Nephron progenitor cell (in vitro differentiated cells): Measurements from ENCODE around the gene EED.

ENCODE experiments used
- DNase-seq: peaks from one replicate; pipeline ENCODE4 v3.0.0; 2021
- H3K27ac Mint-ChIP-seq: 2 replicates; pipeline ENCODE4 v1.8.0; 2021; ENCODE audit warnings: mild to moderate bottlenecking, moderate library complexity, mixed read lengths
- H3K27me3 Mint-ChIP-seq: 2 replicates; pipeline ENCODE4 v1.8.0; 2021; ENCODE audit warnings: mild to moderate bottlenecking, low read depth, mixed read lengths; ENCODE audit not compliant: poor library complexity
- H3K36me3 Mint-ChIP-seq: 2 replicates; pipeline ENCODE4 v1.8.0; 2021; ENCODE audit warnings: low read depth, mixed read lengths
- H3K4me1 Mint-ChIP-seq: 2 replicates; pipeline ENCODE4 v1.8.0; 2021; ENCODE audit warnings: mixed read lengths
- H3K4me3 Mint-ChIP-seq: 2 replicates; pipeline ENCODE4 v1.8.0; 2021; ENCODE audit warnings: mild to moderate bottlenecking, moderate library complexity, mixed read lengths
- H3K9me3 Mint-ChIP-seq: 2 replicates; pipeline ENCODE4 v1.8.0; 2021; ENCODE audit warnings: mild to moderate bottlenecking, moderate library complexity, mixed read lengths
- TF ChIP-seq, protein P1 (sequence below): fragments of 200-600 bp; sonication (generic); IDR thresholded peaks from 2 replicates; pipeline ENCODE4 v1.5.0; 2021; ENCODE audit warnings: antibody characterized with exemption

Gene EED

DNA sequence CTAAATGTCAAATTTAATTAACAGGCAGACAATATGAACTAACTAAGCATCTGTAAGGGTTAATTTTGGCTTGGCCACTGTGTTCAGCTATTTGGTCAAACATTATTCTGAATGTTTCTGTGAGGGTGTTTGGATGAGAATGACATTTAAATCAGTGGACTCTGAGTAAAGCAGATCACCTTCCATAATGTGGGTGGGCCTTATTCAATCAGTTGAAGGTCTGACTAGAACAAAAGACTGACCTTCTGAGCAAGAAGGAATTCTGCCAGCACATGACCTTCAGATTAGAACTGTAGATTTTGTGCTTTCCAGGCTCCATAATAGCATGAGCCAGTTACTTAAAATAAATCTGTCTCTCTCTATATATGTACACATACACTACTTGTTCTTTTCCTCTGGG is 12.0 kb upstream of the EED start:
- TF ChIP-seq, protein P1, sequence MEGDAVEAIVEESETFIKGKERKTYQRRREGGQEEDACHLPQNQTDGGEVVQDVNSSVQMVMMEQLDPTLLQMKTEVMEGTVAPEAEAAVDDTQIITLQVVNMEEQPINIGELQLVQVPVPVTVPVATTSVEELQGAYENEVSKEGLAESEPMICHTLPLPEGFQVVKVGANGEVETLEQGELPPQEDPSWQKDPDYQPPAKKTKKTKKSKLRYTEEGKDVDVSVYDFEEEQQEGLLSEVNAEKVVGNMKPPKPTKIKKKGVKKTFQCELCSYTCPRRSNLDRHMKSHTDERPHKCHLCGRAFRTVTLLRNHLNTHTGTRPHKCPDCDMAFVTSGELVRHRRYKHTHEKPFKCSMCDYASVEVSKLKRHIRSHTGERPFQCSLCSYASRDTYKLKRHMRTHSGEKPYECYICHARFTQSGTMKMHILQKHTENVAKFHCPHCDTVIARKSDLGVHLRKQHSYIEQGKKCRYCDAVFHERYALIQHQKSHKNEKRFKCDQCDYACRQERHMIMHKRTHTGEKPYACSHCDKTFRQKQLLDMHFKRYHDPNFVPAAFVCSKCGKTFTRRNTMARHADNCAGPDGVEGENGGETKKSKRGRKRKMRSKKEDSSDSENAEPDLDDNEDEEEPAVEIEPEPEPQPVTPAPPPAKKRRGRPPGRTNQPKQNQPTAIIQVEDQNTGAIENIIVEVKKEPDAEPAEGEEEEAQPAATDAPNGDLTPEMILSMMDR = no peak
- Mint-ChIP-seq H3K4me1 (no peaks in the 10 kb centered on the region), H3K27ac (no peak overlapping the region), H3K36me3 (no peaks in the 10 kb centered on the region), H3K4me3 (no peak overlapping the region), H3K27me3 (peaks cover 3% of the 10 kb centered on the region), H3K9me3 (no peaks in the 10 kb centered on the region)
- DNase-seq = no peak

DNA sequence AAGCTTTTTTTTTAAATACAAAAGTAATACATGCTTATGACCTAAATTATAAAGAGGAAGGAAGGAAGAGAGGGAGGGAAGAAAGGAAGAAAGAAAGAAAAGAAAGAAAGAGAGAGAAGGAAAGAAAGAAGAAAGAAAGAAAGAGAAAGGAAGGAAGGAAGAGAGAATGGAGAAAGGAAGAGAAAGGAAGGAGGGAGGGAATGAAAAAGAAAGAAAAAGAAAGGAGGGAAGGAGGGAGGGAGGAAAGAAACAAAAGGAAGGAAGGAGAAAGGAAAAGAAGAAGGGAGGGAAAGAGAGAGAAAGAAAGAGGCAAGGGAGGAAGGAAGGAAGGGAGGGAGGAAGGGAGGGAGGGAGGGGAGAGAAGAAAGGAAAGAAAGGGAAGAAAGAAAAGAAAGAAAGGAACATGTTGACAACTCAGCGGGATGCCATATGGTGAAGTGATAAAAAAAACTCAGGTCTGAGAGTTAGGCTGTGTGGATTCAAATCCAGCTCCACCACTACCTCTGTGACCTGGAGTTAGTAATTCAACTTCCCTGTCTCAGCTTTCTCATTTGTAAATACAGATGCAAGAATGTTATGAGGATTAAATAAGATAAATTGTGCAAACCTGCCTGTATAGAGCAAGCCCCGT is 9.6 kb upstream of the EED start:
- TF ChIP-seq, protein P1 = no peak
- Mint-ChIP-seq H3K9me3 (no peaks in the 10 kb centered on the region), H3K27ac (no peak overlapping the region), H3K27me3 (peaks cover 19% of the 10 kb centered on the region), H3K4me1 (no peaks in the 10 kb centered on the region), H3K4me3 (no peak overlapping the region), H3K36me3 (no peaks in the 10 kb centered on the region)
- DNase-seq = no peak

DNA sequence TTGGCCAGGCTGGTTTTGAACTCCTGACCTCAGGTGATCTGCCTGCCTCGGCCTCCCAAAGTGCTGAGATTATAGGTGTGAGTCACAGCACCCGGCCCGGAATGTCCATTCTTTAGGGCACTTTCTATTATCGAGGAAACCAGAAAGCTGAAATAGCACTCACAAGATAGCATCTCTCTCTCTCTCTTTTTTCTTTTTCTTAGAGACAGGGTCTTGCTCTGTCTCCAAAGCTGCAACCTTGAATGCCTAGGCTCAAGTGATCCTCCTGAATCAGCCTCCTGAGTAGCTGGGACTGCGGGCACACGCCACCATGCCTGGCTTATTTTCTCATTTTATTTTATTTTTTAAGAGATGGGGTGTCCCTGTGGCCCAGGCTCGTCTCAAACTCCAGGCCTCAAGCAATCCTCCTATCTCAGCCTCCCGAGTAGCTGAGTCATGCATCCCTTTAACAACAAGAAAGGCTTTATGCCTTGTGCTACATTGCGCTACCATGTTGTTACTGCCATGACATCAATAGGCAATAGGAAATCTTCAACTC is 7.2 kb upstream of the EED start:
- Mint-ChIP-seq H3K4me3 (no peak overlapping the region), H3K27me3 (peaks cover 27% of the 10 kb centered on the region), H3K27ac (no peak overlapping the region), H3K4me1 (no peaks in the 10 kb centered on the region), H3K9me3 (no peaks in the 10 kb centered on the region), H3K36me3 (no peaks in the 10 kb centered on the region)
- no peak for DNase-seq
- TF ChIP-seq, protein P1 = no peak

DNA sequence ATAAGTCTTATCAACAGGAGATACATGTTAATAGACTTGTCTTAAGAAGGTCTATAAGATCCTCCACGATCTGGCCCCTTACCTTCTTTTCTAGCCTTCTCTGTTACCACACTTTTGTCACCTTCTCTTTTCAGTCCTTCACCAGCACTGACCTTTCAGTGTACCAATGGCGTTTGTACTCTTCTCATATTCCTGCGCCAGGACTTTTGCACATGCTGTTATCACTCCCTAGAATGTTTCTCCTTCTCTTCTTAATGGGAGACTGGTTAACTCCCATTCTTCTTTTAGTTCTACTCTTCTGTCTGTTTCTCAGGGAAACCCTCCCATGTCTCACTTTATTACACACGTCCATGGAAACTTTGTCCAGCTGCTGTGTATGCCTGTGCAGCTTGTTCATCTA is 4.4 kb upstream of the EED start:
- peaks cover 29% of the 10 kb centered on the region for H3K27me3 Mint-ChIP-seq
- no peaks in the 10 kb centered on the region for H3K9me3 Mint-ChIP-seq
- H3K4me1 Mint-ChIP-seq = no peaks in the 10 kb centered on the region
- H3K36me3 Mint-ChIP-seq = no peaks in the 10 kb centered on the region
- no peak overlapping the region for H3K4me3 Mint-ChIP-seq
- no peak for DNase-seq
- TF ChIP-seq, protein P1 = no peak
- H3K27ac Mint-ChIP-seq = no peak overlapping the region

DNA sequence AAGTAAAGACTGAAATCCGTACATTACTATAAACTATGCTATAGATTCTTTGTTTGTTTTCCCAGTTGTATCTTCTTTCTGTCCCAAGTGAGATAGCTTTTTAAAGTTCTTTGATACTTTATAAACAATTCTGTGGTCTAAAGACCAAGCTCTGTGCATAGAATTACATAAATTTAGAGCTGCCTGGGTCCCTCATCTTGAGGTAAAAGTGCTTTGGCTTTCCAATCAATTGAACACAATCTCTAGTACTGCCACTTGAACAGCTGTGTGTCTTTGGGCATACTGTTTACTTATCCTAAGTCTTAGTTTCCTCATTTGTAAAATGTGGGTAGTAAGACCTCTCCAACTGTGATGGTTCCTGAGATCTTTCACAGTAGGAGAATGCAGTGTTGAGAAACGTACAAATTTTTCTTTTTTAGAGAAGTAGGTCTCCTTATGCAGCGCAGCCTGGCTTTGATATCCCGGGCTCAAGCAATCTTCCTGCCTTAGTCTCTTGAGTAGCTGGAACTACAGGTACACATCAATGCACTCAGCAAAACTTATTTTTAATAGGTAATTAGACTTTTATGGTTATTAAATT is 2.5 kb upstream of the EED start:
- TF ChIP-seq, protein P1 = no peak
- H3K4me1 Mint-ChIP-seq = no peaks in the 10 kb centered on the region
- no peaks in the 10 kb centered on the region for H3K9me3 Mint-ChIP-seq
- no peaks in the 10 kb centered on the region for H3K36me3 Mint-ChIP-seq
- H3K27ac Mint-ChIP-seq = no peak overlapping the region
- H3K27me3 Mint-ChIP-seq = peaks cover 27% of the 10 kb centered on the region
- H3K4me3 Mint-ChIP-seq = no peak overlapping the region
- DNase-seq = no peak

DNA sequence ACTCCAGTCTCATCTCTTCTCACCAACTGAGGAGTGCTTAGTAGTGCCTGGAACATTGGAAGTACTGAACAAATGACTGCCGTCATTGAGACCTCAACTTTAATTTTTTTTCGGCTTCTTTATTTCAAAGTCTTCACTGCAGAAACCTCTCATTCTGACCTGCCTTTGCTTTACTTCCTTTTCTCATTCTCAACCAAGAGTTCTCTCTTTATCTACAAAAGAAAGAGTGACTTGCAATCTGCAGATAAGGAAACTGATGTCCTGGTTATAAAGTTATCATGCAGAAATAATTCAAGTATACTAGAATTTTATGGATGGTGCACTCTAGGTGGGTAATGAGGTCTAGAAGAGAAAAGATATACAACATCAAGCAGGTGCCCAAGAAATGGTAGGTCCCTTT is 1.2 kb upstream of the EED start:
- Mint-ChIP-seq H3K36me3 (no peaks in the 10 kb centered on the region), H3K9me3 (no peaks in the 10 kb centered on the region)
- TF ChIP-seq, protein P1 = no peak

More for the DNA sequence above, 1.2 kb upstream of the EED start:
- Mint-ChIP-seq H3K27me3 (peaks cover 19% of the 10 kb centered on the region), H3K4me3 (no peak overlapping the region), H3K27ac (no peak overlapping the region), H3K4me1 (no peaks in the 10 kb centered on the region)
- DNase-seq = no peak
